ENCODE data around the gene DCX. TPM values are rescaled to one million over a fixed set of nuclear protein-coding genes. Genes with fewer than 3 reads are reported as not detected.

The DCX gene
- total RNA-seq, 1 experiment from 2014 or later: not detected

DNA sequence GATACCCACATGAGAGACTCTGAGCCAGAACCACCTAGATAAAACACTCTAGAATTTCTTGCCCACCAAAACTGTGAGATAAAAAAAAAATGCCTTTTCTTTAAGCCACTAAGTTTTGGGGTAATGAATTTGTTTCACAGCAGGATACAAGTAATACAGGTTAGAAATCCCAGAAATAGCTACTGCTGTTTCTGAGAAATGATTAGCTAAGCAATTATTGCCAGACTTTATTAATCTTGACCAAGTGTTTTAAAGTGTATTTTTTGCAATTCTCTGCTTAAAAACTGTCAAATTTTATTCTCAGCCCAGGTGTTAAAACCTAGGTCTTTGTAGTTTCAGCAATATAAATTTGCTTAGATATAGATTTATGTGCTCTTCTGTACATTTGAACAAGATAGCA is 83.1 kb downstream of the DCX start:
- Histone ChIP-seq H3K4me1 (ENCODE audit: insufficient read depth, low read length) (no peaks in the 10 kb centered on the region), H3K79me2 (ENCODE audit: low read length) (no peaks in the 10 kb centered on the region), H4K20me1 (ENCODE audit: low read length) (no peaks in the 10 kb centered on the region), H3K4me3 (ENCODE audit: low read length) (no peak overlapping the region), H3K9me2 (replicated peaks; ENCODE audit: low read length) (no peaks in the 10 kb centered on the region), H3K36me3 (ENCODE audit: low read depth, low read length) (no peaks in the 10 kb centered on the region), H3K27me3 (ENCODE audit: low read length) (no peaks in the 10 kb centered on the region), H3K4me2 (ENCODE audit: low read length) (no peak overlapping the region), H3F3A (ENCODE audit: low read length, unreplicated experiment) (no peaks in the 10 kb centered on the region), H3K9me3 (ENCODE audit: low read length) (no peaks in the 10 kb centered on the region), H3K27ac (ENCODE audit: low read length) (no peak overlapping the region), H3K9ac (ENCODE audit: low read length) (no peak overlapping the region), H2AFZ (ENCODE audit: low read length) (no peak overlapping the region)
- DNase-seq: no peak
- POLR2A ChIA-PET (ENCODE audit: unreplicated experiment): no interaction called here
- CTCF ChIA-PET: no interaction called here
- intact Hi-C loops (cut with micrococcal nuclease): no loop called here
- no TSS peak for BruUV-seq (replicated peaks)
- TF ChIP-seq, protein P1, sequence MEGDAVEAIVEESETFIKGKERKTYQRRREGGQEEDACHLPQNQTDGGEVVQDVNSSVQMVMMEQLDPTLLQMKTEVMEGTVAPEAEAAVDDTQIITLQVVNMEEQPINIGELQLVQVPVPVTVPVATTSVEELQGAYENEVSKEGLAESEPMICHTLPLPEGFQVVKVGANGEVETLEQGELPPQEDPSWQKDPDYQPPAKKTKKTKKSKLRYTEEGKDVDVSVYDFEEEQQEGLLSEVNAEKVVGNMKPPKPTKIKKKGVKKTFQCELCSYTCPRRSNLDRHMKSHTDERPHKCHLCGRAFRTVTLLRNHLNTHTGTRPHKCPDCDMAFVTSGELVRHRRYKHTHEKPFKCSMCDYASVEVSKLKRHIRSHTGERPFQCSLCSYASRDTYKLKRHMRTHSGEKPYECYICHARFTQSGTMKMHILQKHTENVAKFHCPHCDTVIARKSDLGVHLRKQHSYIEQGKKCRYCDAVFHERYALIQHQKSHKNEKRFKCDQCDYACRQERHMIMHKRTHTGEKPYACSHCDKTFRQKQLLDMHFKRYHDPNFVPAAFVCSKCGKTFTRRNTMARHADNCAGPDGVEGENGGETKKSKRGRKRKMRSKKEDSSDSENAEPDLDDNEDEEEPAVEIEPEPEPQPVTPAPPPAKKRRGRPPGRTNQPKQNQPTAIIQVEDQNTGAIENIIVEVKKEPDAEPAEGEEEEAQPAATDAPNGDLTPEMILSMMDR (conservative IDR thresholded peaks at IDR 0.05; ENCODE audit: low read depth, low read length): no peak
- TF ChIP-seq EZH2phosphoT487 (IDR thresholded peaks at IDR 0.05; ENCODE audit: borderline replicate concordance, low read length) (no peak), EZH2 (IDR thresholded peaks at IDR 0.05; ENCODE audit: low read length, unreplicated experiment) (no peak)
- ATAC-seq: no peak

DNA sequence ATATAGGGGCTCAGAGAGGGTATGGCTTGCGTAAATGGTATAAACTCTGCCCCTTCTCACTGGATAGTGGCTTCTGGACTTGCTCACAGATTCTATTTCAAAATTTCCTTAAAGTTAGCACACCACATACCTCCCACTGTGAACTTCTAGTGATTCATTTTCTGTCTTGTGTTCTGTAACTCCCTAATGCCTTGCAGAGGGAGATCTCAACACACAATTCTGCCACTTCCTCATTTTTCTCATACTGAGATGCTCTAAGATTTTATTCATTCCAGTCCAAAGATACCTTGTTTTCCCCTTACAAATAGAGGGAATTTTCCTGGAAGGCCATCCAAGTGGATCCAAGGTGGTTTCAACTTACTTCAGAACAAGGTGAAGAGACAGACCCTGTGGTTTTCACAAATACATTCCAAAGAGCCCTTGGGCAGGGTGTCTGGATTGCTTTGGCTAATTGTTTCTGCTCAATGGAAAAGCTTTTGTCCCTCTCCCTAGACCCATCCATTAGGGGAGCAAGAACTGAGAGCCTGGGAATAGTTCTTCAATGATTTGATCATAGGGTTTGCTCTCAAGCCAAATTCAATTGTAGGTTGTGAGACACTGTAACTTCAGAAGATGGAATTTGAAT is 89.6 kb downstream of the DCX start:
- Histone ChIP-seq H3K4me1 (ENCODE audit: insufficient read depth, low read length) (no peaks in the 10 kb centered on the region), H3K27me3 (ENCODE audit: low read length) (no peaks in the 10 kb centered on the region), H3K9me2 (replicated peaks; ENCODE audit: low read length) (no peaks in the 10 kb centered on the region), H3K9me3 (ENCODE audit: low read length) (no peaks in the 10 kb centered on the region), H3K79me2 (ENCODE audit: low read length) (no peaks in the 10 kb centered on the region), H3K4me2 (ENCODE audit: low read length) (no peak overlapping the region), H2AFZ (ENCODE audit: low read length) (no peak overlapping the region), H4K20me1 (ENCODE audit: low read length) (no peaks in the 10 kb centered on the region), H3F3A (ENCODE audit: low read length, unreplicated experiment) (no peaks in the 10 kb centered on the region), H3K27ac (ENCODE audit: low read length) (no peak overlapping the region), H3K9ac (ENCODE audit: low read length) (no peak overlapping the region), H3K36me3 (ENCODE audit: low read depth, low read length) (no peaks in the 10 kb centered on the region), H3K4me3 (ENCODE audit: low read length) (no peak overlapping the region)
- BruUV-seq (replicated peaks): no TSS peak
- ChIA-PET POLR2A (ENCODE audit: unreplicated experiment) (no interaction called here), CTCF (no interaction called here)
- DNase-seq (no peak), ATAC-seq (no peak)
- TF ChIP-seq, protein P1 (conservative IDR thresholded peaks at IDR 0.05; ENCODE audit: low read depth, low read length): no peak
- TF ChIP-seq EZH2phosphoT487 (IDR thresholded peaks at IDR 0.05; ENCODE audit: borderline replicate concordance, low read length): no peak
- intact Hi-C loops (cut with micrococcal nuclease): no loop called here

DNA sequence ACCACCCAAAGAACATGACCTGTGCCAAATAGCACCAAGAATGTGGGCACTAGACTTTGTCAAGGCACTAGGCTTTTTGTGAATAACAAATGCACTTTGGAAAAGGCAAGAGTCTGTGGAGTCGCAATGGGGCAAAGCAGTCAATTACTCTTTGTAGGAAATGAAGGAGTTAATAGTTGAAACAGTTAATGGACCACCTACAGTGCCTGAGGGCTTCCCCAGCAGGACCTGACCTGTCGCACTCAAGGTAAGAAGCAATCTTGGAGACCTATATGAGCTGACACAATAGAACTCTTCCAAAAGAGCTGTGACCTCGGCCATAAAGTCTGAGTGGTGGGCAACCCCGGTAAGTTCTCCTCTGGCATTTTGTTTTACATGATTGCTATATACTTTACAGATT is 92.5 kb downstream of the DCX start:
- Histone ChIP-seq H3K36me3 (ENCODE audit: low read depth, low read length) (no peaks in the 10 kb centered on the region), H3K4me1 (ENCODE audit: insufficient read depth, low read length) (no peaks in the 10 kb centered on the region), H3K4me3 (ENCODE audit: low read length) (no peak overlapping the region), H3K4me2 (ENCODE audit: low read length) (no peak overlapping the region), H3K79me2 (ENCODE audit: low read length) (no peaks in the 10 kb centered on the region), H3K9me3 (ENCODE audit: low read length) (no peaks in the 10 kb centered on the region), H3K27ac (ENCODE audit: low read length) (no peak overlapping the region), H3K9ac (ENCODE audit: low read length) (no peak overlapping the region), H2AFZ (ENCODE audit: low read length) (no peak overlapping the region), H4K20me1 (ENCODE audit: low read length) (no peaks in the 10 kb centered on the region), H3F3A (ENCODE audit: low read length, unreplicated experiment) (no peaks in the 10 kb centered on the region), H3K27me3 (ENCODE audit: low read length) (no peaks in the 10 kb centered on the region), H3K9me2 (replicated peaks; ENCODE audit: low read length) (no peaks in the 10 kb centered on the region)
- ChIA-PET POLR2A (ENCODE audit: unreplicated experiment) (no interaction called here), CTCF (no interaction called here)
- no peak for TF ChIP-seq EZH2 (IDR thresholded peaks at IDR 0.05; ENCODE audit: low read length, unreplicated experiment)
- TF ChIP-seq, protein P1 (conservative IDR thresholded peaks at IDR 0.05; ENCODE audit: low read depth, low read length): no peak
- no TSS peak for BruUV-seq (replicated peaks)
- intact Hi-C loops (cut with micrococcal nuclease): no loop called here
- ATAC-seq (no peak), DNase-seq (no peak)

All from PC-3 (cell line).